ENCODE data around the gene COQ4.

GRCh38 chr9:128317629-128318028 is 5.0 kb upstream of the COQ4 start:
- TF ChIP-seq CTCF (IDR thresholded peaks at IDR 0.05) (no peak), POLR2A (IDR thresholded peaks at IDR 0.05) (no peak)

All from esophagus squamous epithelium (tissue), 4 donors.